ENCODE results near the gene LHPP.

LHPP gene

DNA sequence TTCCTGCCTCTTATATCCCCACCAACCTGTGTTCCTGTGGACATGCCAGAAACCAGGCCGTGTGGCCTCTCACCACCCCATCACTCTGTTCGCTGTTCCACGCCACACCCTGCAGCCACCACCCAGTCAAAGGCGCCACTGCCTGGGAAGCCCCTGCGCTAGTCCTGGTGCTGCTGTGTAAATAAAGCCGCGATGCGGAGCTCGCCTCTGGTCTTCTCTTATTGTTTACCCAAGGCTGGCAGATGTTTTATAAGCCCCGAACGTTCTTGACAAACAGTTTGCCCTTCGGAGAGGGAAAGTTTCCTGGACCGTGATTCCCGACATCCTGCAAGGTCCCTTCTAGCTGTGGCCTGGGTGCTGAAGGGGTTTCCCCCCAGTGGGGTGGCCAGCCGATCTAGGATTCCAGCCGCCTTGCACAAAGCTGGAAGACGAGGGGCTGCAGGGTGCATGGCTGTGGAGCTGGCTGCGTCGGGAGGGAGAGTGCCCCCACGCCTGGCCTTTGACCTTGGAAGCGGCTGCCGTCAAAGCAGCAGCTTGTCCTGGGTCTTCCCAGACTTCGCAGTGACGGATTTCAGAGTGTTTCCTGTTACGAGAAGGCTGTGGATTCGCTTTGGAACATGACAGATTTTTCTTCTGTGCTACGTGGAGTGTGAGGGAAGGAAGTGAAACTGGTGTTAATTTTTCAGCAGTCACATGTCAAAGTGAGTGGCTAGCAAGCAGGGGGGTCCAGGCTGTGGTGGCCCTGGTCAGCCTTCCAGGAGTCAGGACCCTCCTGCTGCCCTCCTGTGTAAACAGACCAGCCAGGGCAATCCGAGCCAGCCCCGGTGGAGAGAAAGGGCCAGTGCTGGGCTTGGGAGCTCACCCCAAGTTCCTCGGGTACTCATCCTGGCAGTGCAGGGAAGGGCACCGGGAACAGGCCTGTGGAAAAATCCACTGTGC lies 61.6 kb downstream of the LHPP start:
- peak; percentile 3 for DNase-seq

DNA sequence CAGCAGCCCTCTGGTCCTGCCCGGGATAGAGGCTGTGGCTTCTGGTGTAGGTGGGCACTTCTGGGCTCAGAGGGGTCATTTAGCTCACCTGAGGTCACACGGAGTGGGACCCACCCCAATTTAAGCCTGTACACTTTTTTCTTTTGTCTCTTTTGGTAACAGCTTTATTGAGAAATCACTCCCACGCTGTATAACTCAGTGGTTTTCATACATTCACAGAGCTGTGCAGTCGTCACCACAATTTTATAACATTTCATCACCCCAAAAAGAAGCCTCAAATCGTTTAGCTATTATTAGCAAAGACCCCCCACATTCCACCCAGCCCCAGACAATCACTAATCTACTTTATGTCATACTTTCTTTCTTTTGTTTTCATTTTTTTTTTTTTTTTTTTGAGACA lies 62.3 kb downstream of the LHPP start:
- no peak for DNase-seq

DNA sequence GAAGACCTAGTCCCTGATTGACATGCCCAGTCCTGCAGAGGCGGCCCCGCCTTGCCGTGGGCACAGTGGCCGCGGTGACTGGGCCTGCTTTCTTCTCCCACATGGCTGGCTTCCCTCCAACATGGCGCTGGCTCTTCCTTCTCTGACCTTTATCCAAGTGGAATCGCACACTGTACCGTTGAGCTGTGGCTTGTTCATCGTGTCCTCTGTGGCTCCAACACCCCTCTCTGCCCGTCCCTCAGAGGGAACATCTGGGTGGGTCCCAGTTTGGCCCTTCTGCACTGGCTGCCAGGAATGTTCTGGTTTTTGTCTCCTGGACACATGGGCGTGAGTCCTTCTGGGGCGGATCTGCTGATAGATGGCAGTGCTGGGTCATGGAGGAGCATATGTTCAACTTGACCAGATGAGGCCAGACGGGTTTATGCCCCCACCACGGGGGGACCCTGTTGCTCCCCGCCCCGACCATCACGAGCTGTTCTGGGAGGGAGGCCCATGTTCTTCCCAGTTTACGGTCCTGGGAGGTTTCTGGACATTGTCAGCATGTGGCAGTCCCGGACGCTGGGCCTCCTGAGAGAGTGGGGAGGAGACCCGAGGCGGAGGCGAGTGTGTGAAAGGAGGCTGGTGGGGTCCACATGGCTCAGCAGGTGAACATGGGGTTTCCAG lies 63.5 kb downstream of the LHPP start:
- DNase-seq = no peak

DNA sequence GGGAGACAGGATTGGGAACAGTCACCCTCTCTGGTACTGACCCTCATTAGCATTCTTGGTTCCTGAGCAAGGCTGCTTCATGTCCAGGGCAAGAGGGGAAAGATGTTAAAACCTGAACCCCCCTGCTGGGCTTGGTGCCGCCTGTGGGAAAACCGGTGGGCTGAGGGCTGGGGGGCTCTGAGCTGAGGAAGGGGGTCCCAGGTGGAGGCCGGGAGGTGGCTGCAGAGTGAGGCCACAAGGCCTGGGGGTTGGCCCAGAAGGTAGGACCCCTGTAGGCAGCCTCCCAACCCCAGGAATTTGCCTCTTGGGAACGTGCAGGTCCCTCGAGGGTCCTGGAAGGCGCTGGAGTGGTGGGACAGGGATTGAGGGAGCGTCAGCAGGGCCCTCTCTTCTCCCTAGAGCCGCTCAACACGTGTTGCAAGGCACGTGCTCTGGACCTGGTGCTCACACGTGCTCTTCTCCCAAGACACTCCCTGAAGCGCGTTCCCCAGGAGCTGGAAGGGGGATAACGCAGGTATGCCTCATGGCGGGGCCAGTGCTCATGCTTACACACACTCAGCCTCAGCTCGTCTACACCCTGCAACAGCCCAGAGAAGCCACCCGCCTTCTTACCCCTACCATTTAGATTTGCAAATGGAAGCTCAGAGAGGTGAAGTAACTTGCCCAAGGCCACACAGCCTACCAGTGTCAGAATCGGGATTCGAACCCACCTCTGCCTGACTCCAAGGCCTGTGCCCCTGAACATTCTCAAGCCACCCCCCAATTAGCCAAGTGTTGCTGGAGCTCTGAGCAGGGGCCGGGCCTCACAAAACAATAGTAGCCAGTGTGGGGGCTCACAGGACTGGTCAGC lies 64.4 kb downstream of the LHPP start:
- DNase-seq = no peak

DNA sequence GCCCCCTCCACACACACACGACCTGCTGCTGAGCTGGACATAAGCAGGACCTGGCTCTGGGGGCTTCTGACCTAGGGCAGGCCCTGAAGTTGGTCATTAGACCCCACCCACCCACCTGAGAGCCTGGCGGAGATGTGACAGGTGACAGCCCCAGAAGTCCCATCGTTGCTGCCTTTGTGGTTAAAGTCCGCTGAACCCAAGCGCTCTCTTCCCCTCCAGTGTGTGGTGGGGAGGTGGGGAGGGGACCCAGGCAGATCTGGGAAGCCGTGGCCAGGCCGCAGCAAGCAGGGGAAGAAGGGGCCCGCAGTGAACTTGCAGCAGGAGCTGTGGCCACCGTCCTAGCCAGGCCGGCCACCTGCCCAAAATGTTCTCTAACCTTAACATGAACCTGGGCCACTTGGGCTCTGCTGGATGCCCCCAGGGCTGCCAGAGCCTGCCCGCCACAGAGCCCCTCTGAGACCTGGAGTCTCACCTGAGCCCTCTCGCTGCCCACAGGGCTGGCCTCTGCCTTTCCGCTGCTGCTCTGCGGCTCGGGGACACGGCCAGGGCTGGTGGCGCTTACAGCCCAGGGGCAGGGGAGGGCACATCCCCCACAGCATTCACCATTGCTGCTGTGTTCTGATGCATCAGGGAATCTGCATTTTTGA lies 65.1 kb downstream of the LHPP start:
- DNase-seq = no peak

DNA sequence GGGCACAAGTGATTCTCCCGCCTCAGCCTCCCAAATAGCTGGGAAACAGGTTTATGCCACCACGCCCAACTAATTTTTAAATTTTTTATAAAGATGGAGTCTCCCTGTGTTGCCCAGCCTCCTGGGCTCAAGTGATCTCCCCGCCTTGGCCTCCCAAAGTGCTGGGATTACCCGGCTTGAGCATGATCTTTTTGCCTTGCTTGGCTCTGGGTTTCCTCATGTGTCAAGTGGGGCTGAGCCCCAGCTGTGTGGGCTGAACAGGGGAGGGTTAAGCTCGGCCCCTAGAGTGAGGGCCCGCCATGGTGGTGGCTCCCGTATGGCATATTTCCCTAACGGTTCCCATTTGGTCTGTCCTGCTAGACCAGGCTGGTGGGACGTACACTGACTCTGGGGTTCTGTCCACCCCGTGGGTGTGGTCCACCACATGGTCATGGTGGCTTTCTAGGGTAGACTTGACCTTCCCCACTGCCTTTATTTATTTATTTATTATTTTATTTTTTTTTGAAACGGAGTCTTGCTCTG lies 66.3 kb downstream of the LHPP start:
- no peak for DNase-seq

DNA sequence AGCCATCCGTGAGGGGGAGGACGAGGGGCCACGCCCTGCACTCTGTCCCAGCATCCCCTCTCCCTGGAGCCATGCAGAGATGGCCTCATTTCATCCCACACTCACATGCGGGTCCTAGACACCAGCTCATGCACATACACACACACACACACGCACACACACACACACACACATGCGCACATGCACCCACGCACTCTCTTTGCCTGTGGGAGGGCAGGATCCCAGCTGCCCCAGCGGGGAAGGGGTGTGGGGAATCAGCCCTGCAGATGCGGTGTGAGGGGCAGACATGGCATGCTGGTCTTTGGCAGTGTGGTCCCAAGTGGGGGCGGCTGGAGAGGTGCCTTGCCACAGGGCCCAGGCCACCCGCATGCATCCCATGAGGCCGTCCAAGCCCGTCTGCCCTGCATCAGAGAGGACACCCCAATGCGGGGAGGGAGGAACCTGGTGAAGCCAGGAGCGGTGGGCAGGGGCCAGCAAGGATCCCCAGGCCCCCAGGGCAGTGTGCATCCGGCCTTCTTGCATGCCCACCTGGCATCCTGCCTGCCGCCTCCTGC lies 68.1 kb downstream of the LHPP start:
- no peak for DNase-seq

DNA sequence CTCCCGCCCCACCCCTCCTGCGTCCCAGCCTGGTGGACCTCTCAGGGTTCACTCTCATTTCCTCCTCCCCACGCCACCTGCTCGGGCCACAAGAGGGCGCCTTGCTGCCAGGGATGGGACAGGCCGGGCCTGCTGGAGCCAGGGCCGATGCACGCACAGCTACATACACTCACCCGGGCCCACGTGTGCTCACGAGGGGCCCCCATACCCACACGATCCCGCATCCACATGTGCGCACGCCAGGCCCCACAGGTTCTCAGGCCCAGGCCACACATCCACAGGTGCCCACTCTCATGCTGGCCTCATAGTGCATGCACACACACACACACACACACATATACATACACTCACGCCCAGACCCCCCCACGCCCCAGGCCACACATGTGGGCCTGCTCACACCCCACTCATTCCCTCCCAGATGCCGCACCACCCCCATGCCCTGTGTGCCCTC lies 68.6 kb downstream of the LHPP start:
- peak; percentile 16 for DNase-seq

DNA sequence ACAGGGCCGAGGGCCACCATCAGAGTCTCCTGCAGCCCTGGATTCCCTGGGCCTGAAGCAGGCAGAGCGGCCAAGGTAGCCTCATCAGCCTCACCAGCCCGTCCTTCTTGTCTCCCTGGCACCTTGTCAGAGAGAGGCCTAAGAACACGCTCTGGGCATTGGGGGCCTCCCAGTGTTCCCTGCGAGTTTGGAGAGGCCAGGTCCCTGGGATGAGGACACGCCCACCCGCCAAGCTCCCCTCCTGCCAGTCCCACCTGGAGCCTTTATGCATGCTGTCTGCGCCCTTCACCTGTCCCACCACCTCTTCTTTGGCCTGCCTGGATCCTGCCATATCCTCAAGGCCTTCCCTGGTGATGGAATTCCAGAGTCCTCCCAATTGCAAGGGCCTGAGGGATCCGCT lies 69.2 kb downstream of the LHPP start:
- no peak for DNase-seq

DNA sequence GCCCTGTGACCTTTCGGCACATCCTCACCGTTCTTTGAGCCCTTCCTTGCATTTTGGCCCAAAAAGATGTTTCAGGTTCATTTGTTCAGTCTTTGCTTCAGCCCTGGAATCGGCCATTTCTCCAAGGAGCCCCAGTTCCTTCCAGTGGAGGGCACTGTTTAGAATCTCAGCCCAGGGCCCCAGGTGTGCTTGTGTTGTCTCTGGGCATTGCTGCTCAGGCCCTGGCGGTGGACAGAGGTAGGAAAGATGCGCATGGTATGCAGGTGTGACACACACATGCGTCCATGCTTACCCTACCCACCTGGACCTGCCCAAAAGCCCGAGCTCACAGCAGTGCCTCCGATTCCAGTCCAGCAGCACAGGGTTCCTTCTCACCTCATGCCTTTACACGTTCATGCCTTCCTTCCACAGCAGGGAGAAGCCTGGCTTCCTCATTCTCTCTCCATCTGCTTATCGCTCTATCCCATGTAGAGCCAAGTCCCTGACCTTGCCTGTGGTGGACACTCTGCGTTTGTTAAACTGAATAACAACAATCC lies 70.6 kb downstream of the LHPP start:
- DNase-seq = no peak

DNA sequence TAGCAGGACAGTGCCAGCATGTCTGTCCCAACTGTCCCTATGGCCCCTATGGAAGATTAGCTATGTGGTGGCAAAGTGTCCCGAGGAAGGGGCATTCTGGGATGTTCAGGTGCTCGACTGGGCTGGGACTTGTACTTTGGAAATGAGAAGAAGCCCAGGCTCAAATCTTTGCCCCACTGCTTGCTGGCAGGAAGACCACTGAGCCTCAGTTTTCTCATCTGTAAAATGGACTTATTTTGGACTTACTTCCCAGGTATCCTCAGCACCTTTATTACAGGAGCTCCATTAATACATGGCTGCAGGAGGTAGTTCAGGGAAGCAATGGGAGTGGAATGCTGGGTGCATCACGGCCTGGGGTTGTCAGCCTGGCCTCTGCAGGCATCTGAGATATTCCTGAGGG lies 71.2 kb downstream of the LHPP start:
- no peak for DNase-seq

DNA sequence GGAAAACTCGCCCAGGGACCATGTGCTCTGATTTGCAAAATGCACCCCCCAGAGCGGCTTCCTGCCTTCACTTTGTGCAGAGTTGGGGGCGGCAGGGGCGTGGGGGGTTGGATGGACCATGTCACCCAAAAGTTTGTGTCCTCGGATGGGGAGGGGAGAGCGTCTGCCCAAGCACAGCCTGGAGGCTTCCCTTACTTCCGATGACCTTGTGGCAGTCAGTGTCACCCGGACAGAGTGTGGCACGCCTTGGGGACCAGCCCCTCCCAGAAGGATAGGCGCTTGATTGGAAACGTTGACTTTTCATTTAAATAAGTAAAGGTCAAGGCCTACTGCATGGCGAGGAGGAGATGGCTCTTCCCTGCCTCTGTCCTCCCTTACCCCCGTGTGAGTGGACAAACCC lies 71.6 kb downstream of the LHPP start:
- no peak for DNase-seq

DNA sequence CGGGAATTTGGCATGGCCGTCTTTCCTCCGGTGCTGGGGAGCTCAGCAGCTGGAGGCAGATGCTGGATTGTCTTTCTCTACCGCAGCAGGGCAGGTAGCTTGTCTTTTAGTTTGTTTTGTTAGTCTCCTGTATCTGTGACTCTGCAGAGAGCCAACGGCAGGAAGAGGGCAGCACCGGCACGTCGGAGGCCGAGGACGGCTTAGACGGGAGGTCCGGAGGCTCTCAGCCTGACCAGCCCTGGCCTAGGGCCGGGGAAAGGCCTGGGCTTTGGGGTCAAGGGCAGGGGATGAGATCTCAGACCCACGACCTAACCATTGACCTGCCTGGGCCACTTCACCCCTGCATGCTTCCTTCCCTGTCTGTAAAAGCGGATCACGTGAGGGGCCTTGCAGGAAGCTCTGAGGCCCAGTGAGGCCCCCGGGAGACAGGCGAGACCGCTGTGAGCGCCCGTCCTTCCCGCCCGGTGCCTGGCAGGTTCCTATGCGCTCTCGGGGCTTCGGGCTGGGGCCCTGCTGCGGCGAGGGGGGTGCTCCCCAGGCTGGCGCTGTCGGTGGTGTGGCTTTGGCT lies 72.7 kb downstream of the LHPP start:
- no peak for DNase-seq

DNA sequence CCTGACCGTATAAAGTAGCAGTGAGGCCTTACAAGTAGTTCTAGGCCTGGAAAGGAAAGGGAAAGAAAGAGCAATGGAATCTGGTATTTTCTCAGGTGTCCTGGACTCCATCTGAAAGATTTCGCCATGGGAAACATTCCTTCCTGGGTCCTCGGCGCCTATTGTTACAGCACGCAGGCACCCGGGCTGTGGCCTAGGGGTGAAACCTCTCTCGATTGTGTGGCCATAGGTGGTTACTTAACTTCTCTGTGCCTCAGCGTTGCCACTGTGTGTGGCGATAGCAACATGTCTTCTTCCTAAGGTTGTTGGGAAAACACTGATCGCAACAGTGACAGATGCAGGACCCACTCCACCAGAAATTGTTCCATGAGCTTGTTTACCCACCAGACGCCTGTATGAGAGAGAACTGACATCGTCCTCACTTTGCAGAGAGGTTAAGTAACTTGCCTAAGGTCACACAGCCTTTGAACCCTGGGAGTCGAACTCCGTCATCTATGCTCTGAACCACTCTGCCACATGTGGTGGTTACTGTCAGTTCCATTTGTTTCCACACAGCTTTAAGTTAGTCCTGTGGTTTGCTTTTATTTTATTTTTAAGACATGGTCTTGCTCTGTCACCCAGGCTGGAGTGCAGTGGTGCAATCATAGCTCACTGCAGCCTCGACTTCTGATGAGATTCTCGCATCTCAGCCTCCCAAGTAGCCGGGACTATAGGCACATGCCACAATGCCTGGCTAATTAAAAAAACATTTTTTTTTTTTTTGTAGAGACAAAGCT lies 73.4 kb downstream of the LHPP start:
- no peak for DNase-seq

DNA sequence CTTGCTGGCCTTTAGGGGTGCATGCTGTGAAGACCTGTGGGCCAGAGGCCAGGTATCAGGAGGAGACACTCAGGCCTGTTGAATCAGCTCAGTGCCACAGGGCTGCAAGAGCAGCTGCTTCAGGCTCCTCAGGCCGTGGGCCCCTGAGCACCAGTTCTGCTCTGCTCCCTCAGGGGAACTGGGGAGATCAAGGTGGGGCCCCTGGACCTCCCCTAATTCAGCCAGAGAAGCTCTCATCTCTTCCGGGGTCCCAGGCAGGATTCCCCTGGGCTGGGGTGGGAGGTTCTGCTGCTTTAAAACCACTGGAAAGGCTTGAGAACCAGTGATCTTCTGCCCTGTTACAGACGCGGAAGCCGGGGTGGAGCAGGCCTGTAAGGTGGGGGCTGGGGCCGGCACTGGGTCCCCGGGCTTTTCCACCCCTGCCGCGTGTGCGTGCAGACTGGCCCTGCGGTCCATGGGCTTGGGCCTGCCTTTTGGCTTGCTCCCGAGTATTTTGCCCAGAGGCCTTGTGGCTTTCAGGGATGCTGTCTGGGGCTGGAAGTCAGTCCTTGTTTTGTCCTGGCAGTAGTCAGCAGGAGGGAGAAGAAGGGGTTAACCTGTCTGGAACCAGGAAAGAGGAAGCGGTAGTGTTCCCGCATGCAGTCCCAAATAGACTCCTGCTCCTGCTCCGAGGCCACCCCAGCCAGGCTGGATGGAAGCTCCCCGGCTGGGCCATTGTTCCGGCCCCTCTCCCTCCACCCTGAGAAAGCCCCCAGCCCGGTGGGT lies 74.3 kb downstream of the LHPP start:
- no peak for DNase-seq

DNA sequence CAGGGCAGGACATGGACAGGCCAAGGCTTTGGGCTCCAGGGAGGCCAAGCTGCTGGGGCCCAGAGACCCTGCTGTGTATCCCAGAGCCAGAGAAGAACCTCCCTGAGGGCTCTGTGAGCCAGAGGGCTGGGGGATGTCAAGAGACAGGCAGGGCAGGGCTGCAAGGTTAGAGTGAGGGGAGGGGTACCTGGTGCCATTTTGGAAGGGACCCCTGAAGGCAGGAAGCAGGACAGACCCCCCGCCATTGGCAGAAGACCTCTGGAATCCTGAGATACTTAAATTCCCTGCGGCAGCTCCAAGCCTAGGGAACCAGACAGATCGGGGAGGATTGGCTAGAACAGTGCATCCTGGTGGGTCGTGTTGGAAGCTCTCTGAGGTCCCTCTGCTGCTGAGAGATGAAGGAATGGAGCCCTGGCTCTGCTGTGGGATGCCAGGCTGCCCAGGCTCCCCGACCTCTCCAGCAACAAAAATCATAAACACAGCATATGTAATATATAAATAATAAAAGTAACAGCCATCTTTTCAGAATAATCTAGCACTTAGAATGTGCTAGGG lies 75.0 kb downstream of the LHPP start:
- no peak for DNase-seq

DNA sequence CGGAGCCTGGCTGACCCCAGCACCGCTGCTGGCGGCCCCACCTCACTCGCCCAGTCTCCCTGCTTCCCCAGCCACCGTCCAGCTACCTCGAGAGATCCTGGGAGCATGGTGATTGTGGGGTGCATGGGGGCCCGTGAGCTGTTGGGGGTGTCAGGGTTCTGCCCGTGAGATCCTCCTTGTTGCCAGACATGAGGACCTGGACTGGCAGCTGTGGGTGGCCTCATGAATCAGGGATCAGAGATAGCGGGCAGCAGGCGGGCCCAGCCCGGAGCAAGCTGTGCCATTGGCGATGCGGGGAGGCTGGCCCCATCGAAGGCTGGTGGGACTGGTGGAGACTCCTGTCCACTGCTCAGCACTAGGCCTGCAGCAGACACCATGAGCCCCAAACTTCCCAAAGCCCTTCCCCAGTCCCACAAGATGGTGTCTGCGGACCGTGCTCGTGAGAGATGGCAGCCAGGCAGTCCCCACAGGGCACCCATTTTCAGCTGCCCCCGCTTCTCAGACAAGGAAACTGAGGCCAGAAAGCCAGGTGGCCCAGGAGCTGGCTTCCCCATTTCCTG lies 75.6 kb downstream of the LHPP start:
- DNase-seq = no peak

DNA sequence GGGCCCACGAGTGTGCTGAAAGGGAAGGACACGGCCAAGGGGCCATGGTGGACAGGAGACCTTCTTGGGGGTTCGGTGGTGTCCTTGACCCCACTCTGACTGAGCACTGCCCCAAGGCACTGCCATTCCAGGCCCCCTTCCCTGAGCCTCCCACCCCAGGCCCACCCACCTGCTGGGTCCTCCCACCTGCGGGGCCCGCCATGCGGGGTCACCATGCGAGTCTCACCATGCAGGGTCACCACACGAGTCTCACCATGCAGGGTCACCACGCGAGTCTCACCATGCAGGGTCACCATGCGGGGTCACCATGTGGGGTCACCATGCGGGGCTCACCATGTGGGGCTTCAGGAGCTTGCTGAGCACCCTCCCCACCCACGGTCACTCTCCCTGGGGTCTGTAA lies 76.3 kb downstream of the LHPP start:
- no peak for DNase-seq

DNA sequence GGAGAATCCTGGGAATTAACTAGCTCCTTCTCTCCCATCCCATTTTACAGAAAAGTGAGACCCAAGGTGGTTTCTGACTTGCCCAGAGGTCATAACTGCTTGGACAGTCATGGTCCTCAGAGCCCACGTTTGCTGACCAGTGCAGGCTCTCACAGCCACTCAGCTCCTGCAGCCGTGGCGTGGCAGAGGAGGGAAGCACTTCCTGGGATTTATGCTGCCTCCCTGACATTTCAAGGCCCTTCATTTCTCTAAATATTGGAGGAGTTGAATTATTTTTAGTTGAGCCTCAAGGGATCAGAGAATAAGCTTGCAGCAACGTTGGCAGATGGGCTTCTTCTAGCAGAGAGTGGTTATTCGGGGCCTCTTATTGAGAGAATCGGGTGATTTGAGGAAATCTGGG lies 77.1 kb downstream of the LHPP start:
- DNase-seq = no peak
